Smooth muscle cell (in vitro differentiated cells): ENCODE results near the gene FAT4. TPM values are rescaled to one million over a fixed set of nuclear protein-coding genes. Genes with fewer than 3 reads are reported as not detected.

ENCODE experiments used
- DNase-seq: peaks from one replicate; lab custom pipeline; 2025; ENCODE audit not compliant: unreplicated experiment; lab: John Stamatoyannopoulos, UW
- H2AFZ ChIP-seq: fragments of 200-600 bp; sonication (generic); 2 replicates; pipeline ENCODE4 v1.6.0; 2016; ENCODE audit warnings: antibody characterized with exemption, low read depth, mild to moderate bottlenecking
- H3F3A ChIP-seq: fragments of 200-600 bp; sonication (generic); 2 replicates; pipeline ENCODE4 v1.6.0; 2017; ENCODE audit warnings: antibody characterized with exemption, low read depth
- H3K27ac ChIP-seq: fragments of 200-600 bp; sonication (generic); 2 replicates; pipeline ENCODE4 v1.5.1; 2016; ENCODE audit warnings: low read depth, mild to moderate bottlenecking
- H3K27me3 ChIP-seq: fragments of 200-600 bp; sonication (generic); 2 replicates; pipeline ENCODE4 v1.6.1; 2016; ENCODE audit warnings: low read depth, mild to moderate bottlenecking
- H3K36me3 ChIP-seq: fragments of 200-600 bp; sonication (generic); 2 replicates; pipeline ENCODE4 v1.5.1; 2016; ENCODE audit warnings: low read depth
- H3K4me1 ChIP-seq: fragments of 200-600 bp; sonication (generic); 2 replicates; pipeline ENCODE4 v1.5.1; 2016; ENCODE audit warnings: low read depth
- H3K4me2 ChIP-seq: fragments of 200-600 bp; sonication (generic); 2 replicates; pipeline ENCODE4 v1.6.0; 2016; ENCODE audit warnings: mild to moderate bottlenecking
- H3K4me3 ChIP-seq: fragments of 200-600 bp; sonication (generic); 2 replicates; pipeline ENCODE4 v1.5.1; 2016; ENCODE audit warnings: mild to moderate bottlenecking
- H3K79me2 ChIP-seq: fragments of 200-600 bp; sonication (generic); 2 replicates; pipeline ENCODE4 v1.6.0; 2016; ENCODE audit warnings: low read depth, mild to moderate bottlenecking
- H3K9ac ChIP-seq: fragments of 200-600 bp; sonication (generic); 2 replicates; pipeline ENCODE4 v1.6.0; 2016; ENCODE audit warnings: low read depth
- H3K9me3 ChIP-seq: fragments of 200-600 bp; sonication (generic); replicated peaks from 2 replicates; pipeline ENCODE4 v1.5.1; 2016; ENCODE audit warnings: low read depth
- H4K20me1 ChIP-seq: fragments of 200-600 bp; sonication (generic); 2 replicates; pipeline ENCODE4 v1.6.0; 2016; ENCODE audit warnings: low read depth
- WGBS: methylation state at CpG from one replicate; pipeline ENCODE4 v1.1.7; 2016; ENCODE audit warnings: low lambda C conversion rate; 5-methylcytosine and 5-hydroxymethylcytosine counted together
- polyA plus RNA-seq: library from polyadenylated mRNA; unstranded; fragments of >200 nt; fragmentation: Nextera tagmentation; extraction: Ambion mirVana; gene quantifications from 2 replicates; pipeline ENCODE4 v1.2.1, GENCODE V29; 2016
- total RNA-seq: library from RNA; depleted of rRNA; stranded (reverse); fragments of >200 nt; gene quantifications from 2 replicates; pipeline ENCODE4 v1.2.3, GENCODE V29; 2014
- TF ChIP-seq, protein P1 (sequence below): fragments of 200-600 bp; sonication (generic); IDR thresholded peaks from 2 replicates; pipeline ENCODE4 v1.5.1; 2017; ENCODE audit warnings: borderline replicate concordance, mild to moderate bottlenecking, antibody characterized with exemption; ENCODE audit not compliant: insufficient read depth, poor library complexity, severe bottlenecking

FAT4 gene, protein sequence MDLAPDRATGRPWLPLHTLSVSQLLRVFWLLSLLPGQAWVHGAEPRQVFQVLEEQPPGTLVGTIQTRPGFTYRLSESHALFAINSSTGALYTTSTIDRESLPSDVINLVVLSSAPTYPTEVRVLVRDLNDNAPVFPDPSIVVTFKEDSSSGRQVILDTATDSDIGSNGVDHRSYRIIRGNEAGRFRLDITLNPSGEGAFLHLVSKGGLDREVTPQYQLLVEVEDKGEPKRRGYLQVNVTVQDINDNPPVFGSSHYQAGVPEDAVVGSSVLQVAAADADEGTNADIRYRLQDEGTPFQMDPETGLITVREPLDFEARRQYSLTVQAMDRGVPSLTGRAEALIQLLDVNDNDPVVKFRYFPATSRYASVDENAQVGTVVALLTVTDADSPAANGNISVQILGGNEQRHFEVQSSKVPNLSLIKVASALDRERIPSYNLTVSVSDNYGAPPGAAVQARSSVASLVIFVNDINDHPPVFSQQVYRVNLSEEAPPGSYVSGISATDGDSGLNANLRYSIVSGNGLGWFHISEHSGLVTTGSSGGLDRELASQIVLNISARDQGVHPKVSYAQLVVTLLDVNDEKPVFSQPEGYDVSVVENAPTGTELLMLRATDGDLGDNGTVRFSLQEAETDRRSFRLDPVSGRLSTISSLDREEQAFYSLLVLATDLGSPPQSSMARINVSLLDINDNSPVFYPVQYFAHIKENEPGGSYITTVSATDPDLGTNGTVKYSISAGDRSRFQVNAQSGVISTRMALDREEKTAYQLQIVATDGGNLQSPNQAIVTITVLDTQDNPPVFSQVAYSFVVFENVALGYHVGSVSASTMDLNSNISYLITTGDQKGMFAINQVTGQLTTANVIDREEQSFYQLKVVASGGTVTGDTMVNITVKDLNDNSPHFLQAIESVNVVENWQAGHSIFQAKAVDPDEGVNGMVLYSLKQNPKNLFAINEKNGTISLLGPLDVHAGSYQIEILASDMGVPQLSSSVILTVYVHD (N-terminal part only)
- total RNA-seq (18.3 and 22.9 TPM in 2 replicates), polyA plus RNA-seq (1.4 and 1.5 TPM in 2 replicates)

DNA sequence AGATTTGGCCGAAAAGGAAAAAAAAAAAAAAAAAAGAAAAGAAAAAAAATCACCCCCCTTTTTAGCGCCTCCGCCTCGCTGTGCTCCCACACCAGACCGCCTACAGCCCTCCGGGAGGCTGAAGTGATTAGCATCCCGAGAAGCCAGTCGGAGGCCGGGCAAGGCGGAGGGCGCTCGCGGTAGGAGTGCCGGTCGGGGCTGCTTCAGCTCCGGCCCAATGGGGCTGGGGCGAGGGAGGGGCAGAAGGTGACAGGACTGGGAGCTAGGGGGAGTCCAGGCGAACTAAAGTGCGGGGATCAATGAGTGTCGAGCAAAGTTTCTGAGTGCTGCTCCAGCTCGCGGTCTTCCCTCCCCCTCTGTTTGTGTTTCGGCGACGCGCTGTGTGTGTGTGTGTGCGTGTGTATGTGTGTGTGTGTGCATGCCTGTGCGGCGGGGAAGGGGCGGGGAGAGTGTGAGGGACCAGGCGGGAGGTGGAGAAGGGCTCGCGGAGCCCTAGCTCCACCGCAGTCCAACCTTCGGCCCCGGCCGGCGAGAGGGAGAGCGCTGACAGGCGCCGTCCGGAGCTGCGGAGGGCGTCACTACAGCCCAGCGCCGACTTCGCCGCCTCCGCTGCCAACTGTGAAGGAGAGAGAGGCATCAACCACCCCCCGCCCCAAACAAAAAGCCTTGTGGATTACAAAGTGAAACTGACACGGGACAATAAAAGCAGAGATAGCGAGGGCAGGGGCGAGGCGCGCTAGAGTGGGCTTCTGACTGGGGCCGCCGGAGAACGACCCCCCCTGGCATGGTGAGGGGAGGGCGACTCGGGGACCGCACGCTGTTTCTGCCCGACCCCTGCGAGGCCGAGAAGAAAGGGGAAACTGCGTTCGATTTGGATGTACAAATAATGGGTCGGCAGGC, at the start of gene FAT4:
FAT4 (plus strand) TSS at position 280 of the 900 bp plus-strand sequence. CDS start 1,457 bp downstream, outside the sequence.
- Histone ChIP-seq H4K20me1 (peaks cover 3% of the 10 kb centered on the region), H2AFZ (peak within 1 kb of the TSS; percentile 93), H3F3A (peaks cover 6% of the 10 kb centered on the region), H3K27ac (peak within 1 kb of the TSS; percentile 58), H3K36me3 (no peaks in the 10 kb centered on the region), H3K4me3 (peak within 1 kb of the TSS; percentile 75), H3K9me3 (no peaks in the 10 kb centered on the region), H3K27me3 (no peaks in the 10 kb centered on the region), H3K4me2 (peak within 1 kb of the TSS; percentile 91), H3K4me1 (peaks cover 7% of the 10 kb centered on the region), H3K9ac (peak within 1 kb of the TSS; percentile 65), H3K79me2 (peaks cover 23% of the 10 kb centered on the region)
- TF ChIP-seq, protein P1, sequence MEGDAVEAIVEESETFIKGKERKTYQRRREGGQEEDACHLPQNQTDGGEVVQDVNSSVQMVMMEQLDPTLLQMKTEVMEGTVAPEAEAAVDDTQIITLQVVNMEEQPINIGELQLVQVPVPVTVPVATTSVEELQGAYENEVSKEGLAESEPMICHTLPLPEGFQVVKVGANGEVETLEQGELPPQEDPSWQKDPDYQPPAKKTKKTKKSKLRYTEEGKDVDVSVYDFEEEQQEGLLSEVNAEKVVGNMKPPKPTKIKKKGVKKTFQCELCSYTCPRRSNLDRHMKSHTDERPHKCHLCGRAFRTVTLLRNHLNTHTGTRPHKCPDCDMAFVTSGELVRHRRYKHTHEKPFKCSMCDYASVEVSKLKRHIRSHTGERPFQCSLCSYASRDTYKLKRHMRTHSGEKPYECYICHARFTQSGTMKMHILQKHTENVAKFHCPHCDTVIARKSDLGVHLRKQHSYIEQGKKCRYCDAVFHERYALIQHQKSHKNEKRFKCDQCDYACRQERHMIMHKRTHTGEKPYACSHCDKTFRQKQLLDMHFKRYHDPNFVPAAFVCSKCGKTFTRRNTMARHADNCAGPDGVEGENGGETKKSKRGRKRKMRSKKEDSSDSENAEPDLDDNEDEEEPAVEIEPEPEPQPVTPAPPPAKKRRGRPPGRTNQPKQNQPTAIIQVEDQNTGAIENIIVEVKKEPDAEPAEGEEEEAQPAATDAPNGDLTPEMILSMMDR = no peak
- peak; percentile 81 for DNase-seq
- WGBS = 1% methylated on average over 52 of the region's 68 CpGs

DNA sequence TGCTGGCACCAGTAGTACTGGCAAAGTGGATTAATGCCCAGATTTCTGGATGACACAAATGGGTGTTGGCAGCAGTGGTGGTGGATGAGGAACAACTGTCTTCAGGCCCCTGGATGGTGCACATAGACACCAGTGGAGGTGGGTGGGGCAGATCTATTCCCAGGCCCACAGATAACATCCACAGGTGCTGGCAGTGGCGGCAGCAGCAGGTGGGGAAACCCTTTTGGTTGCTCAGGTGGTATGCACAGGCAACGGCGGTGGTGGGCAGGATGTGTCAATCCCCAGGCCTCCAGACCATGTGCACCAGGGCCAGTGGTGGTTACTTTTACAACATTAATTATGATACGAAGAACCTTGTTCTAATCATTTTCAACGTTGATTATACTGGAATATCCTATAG, 48.9 kb upstream of the FAT4 start:
- no peak overlapping the region for H2AFZ ChIP-seq
- no peaks in the 10 kb centered on the region for H4K20me1 ChIP-seq
- no peak overlapping the region for H3K4me3 ChIP-seq
- no peaks in the 10 kb centered on the region for H3F3A ChIP-seq
- no peak for DNase-seq
- peaks cover 20% of the 10 kb centered on the region for H3K4me1 ChIP-seq
- no peaks in the 10 kb centered on the region for H3K9me3 ChIP-seq
- no peaks in the 10 kb centered on the region for H3K36me3 ChIP-seq
- no peak overlapping the region for H3K4me2 ChIP-seq
- TF ChIP-seq, protein P1 = no peak
- no peak overlapping the region for H3K27ac ChIP-seq
- H3K79me2 ChIP-seq = no peaks in the 10 kb centered on the region
- 96% methylated on average over 5 of the region's 5 CpGs for WGBS
- H3K27me3 ChIP-seq = no peaks in the 10 kb centered on the region
- H3K9ac ChIP-seq = no peak overlapping the region

DNA sequence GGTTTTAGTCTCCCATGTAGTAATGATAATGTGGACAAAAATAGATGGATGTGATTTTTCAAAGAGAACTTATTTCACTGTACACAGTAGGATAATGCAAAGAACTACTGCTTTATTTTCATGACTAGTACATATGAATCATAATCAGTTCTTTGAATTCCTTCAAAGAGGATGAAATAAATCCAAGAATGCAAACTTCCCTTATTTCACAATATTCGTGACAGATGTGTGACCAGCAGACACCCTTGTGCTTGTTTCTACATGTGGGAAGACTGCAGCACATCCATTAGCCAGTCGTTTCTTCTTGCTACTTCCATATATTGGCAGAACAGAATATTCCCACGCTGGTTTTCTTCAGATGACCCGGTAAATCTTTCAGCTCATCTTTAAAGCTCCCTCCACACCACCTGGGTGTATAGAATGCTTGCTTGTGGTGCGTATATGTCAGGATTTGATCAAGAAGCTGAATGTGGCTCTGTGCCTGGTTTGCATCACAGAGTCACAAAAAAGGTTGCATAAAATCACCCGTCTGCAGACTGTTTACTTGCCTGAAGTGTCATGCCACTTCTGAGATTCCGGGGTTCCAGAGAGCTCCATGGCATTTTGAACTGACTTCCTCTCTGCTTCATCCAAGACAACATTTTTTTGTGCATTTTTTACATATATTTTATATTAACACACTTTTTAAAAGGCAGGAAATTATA, 47.7 kb upstream of the FAT4 start:
- Histone ChIP-seq H2AFZ (peak overlapping the region; percentile 49), H3K4me2 (peak overlapping the region; percentile 73), H3K36me3 (no peaks in the 10 kb centered on the region), H4K20me1 (no peaks in the 10 kb centered on the region), H3K79me2 (no peaks in the 10 kb centered on the region), H3K9me3 (no peaks in the 10 kb centered on the region), H3K4me1 (peaks cover 20% of the 10 kb centered on the region), H3K27me3 (no peaks in the 10 kb centered on the region), H3K27ac (peak overlapping the region; percentile 30), H3F3A (no peaks in the 10 kb centered on the region), H3K9ac (no peak overlapping the region), H3K4me3 (no peak overlapping the region)
- no peak for DNase-seq
- WGBS = 42% methylated on average over 7 of the region's 7 CpGs
- TF ChIP-seq, protein P1 = no peak
